HPDE6-E6E7 (cell line): Measurements from ENCODE around the gene SRGAP1.
"Not testable (repeated sequence)": the region's sequence is repeated elsewhere in the genome, so short reads cannot be mapped to it uniquely, and the experiment has no call there.

Experiments
- DNase-seq: peaks from one replicate; pipeline ENCODE4 v3.0.0; 2011; ENCODE audit warnings: missing footprints; ENCODE audit errors: extremely low spot score

Gene SRGAP1

GRCh38 chr12:64085154-64085553 is 240.7 kb downstream of the SRGAP1 start:
- DNase-seq = no peak

- DNase-seq = no peak
These were observed 241.5 kb downstream of the SRGAP1 start for GRCh38 chr12:64085996-64086395.

- no peak for DNase-seq
These were observed 242.4 kb downstream of the SRGAP1 start for GRCh38 chr12:64086946-64087345.

- no peak for DNase-seq
These were observed 243.3 kb downstream of the SRGAP1 start for GRCh38 chr12:64087761-64088160.

GRCh38 chr12:64088431-64089349 is 244.2 kb downstream of the SRGAP1 start:
- DNase-seq = peak; percentile 79

GRCh38 chr12:64090047-64090446 is 245.5 kb downstream of the SRGAP1 start:
- DNase-seq = no peak

GRCh38 chr12:64091186-64091585 is 246.7 kb downstream of the SRGAP1 start:
- no peak for DNase-seq

GRCh38 chr12:64092507-64093196 is 248.2 kb downstream of the SRGAP1 start:
- DNase-seq = no peak

- DNase-seq = no peak
These were observed 249.2 kb downstream of the SRGAP1 start for GRCh38 chr12:64093689-64094088.

GRCh38 chr12:64097366-64098105 is 253.0 kb downstream of the SRGAP1 start:
- no peak for DNase-seq

GRCh38 chr12:64098709-64099354 is 254.3 kb downstream of the SRGAP1 start:
- no peak for DNase-seq

GRCh38 chr12:64099397-64099796 is 254.9 kb downstream of the SRGAP1 start:
- no peak for DNase-seq

GRCh38 chr12:64102339-64102738 is 257.8 kb downstream of the SRGAP1 start:
- no peak for DNase-seq

- peak; percentile 53 for DNase-seq
These were observed 259.6 kb downstream of the SRGAP1 start for GRCh38 chr12:64103825-64104740.

- DNase-seq = no peak
These were observed 260.5 kb downstream of the SRGAP1 start for GRCh38 chr12:64105026-64105425.

- no peak for DNase-seq
These were observed 263.3 kb downstream of the SRGAP1 start for GRCh38 chr12:64107776-64108175.

- DNase-seq = no peak
These were observed 265.2 kb downstream of the SRGAP1 start for GRCh38 chr12:64109706-64110105.

GRCh38 chr12:64110864-64111263 is 266.4 kb downstream of the SRGAP1 start:
- no peak for DNase-seq

- no peak for DNase-seq
These were observed 272.5 kb downstream of the SRGAP1 start for GRCh38 chr12:64116969-64117368.

- peak; percentile 33 for DNase-seq
These were observed 276.1 kb downstream of the SRGAP1 start for GRCh38 chr12:64120568-64120967.

- not testable (repeated sequence) for DNase-seq
These were observed 276.6 kb downstream of the SRGAP1 start for GRCh38 chr12:64121086-64121485.
